GM21825 (cell line): ENCODE data around the gene MICALL1.

Experiments
- ATAC-seq: cut with Tn5 transposase; IDR thresholded peaks from one replicate; pipeline ENCODE4 v1.9.1; 2021; ENCODE audit warnings: mild to moderate bottlenecking, moderate library complexity; ENCODE audit not compliant: unreplicated experiment

MICALL1 gene

GRCh38 chr22:37905534-37906363 lies at the start of gene MICALL1:
Gene MICALL1 (plus strand): TSS chr22:37906297. CDS start chr22:37906423, 126 bp downstream.
- peak; percentile 79 for ATAC-seq

- no peak for ATAC-seq
Measured at GRCh38 chr22:37860796-37861421, 45.2 kb upstream of the MICALL1 start.

GRCh38 chr22:37862570-37863325 lies 43.3 kb upstream of the MICALL1 start:
- ATAC-seq: no peak

- ATAC-seq: no peak
Measured at GRCh38 chr22:37865510-37865909, 40.6 kb upstream of the MICALL1 start.

- ATAC-seq: no peak
Measured at GRCh38 chr22:37870273-37870672, 35.8 kb upstream of the MICALL1 start.

GRCh38 chr22:37880668-37881440 lies 25.2 kb upstream of the MICALL1 start:
- ATAC-seq: no peak

GRCh38 chr22:37884420-37884819 lies 21.7 kb upstream of the MICALL1 start:
- ATAC-seq: no peak

GRCh38 chr22:37887584-37888378 lies 18.3 kb upstream of the MICALL1 start:
- ATAC-seq: no peak

- no peak for ATAC-seq
Measured at GRCh38 chr22:37891926-37892325, 14.2 kb upstream of the MICALL1 start.

- ATAC-seq: no peak
Measured at GRCh38 chr22:37892566-37893335, 13.3 kb upstream of the MICALL1 start.

- ATAC-seq: no peak
Measured at GRCh38 chr22:37893583-37893983, 12.5 kb upstream of the MICALL1 start.

GRCh38 chr22:37894939-37895670 lies 11.0 kb upstream of the MICALL1 start:
- no peak for ATAC-seq

- ATAC-seq: peak; percentile 79
Measured at GRCh38 chr22:37896181-37896592, 9.9 kb upstream of the MICALL1 start.

- ATAC-seq: no peak
Measured at GRCh38 chr22:37896939-37897338, 9.2 kb upstream of the MICALL1 start.

GRCh38 chr22:37897807-37898206 lies 8.3 kb upstream of the MICALL1 start:
- ATAC-seq: no peak

- no peak for ATAC-seq
Measured at GRCh38 chr22:37898441-37899181, 7.5 kb upstream of the MICALL1 start.

- ATAC-seq: no peak
Measured at GRCh38 chr22:37904572-37905533, 1.2 kb upstream of the MICALL1 start.
